HG02610 (cell line): ENCODE data around the gene SUFU.

ENCODE experiments used
- ATAC-seq: cut with Tn5 transposase; IDR thresholded peaks from one replicate; pipeline ENCODE4 v1.9.1; 2021; ENCODE audit warnings: mild to moderate bottlenecking, moderate library complexity; ENCODE audit not compliant: unreplicated experiment

SUFU gene

DNA sequence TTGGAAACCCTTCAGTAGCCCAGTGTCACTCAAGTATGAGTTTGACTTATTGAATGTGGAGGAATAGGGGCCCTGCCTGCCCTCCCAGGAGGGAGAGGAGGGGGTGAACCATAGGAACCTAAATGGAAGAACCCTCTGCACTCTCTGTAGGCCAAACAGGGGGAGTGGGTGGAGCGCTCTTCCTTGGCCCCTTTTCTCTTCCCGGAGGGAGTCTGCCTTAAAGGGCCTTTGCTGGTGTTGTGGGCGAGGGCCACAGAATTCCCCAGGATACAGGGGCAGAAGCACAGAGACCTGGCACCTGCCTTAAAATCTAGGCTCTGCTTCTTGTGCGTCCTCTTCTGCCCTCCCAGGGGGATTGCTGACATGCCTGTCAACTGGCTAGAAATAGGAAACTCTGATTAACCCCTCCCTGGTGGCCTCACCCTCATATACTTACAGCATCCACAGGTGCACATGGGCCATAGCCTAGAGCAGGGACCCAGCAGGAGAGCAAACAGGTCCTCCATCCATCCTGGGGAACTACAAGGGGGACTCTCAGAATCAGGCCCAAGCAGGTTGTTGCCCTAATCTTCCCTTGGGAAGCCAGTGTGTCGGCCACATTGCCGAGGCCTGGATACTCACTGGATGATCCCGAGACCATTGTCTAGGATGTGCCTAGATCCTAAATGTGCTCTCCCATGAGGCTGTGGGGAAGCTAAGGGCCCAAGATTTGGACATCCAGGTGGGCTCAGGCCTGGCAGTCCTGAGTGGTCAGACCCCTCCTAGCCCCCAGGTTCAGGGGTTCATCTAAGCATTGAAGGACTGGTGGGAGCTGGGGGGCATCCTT is 143.9 kb downstream of the SUFU start:
- ATAC-seq, result no peak

DNA sequence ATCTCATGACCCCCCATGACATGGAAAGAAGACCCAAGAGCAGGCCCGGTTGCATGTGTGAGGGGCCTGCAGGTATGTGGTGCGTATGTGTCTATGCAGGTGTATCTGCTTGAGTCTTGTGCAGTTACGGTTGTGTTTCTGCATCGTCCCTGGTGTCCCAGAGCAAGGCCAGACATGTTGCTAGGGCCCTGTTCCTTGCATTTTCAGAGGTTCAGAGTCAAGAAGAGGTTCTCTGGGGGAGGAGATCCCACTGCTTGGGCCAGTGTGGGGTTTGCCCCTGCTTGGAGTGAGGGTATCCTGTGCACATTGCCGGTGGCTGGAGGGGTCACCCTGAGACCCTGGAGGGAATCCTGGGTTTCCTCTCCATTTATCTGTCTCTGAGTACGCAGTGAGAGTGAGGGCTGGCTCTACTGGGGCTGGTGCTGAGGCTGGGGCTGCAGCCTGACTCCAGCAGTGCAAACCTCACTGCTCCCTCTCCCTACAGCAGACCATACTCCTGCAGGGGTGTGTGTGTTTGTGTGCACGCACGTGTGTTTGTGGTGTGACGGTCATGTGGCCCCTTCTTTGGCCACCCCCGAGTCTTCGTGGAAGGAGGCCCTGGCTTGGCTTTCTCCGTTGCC is 144.6 kb downstream of the SUFU start:
- ATAC-seq, result no peak

DNA sequence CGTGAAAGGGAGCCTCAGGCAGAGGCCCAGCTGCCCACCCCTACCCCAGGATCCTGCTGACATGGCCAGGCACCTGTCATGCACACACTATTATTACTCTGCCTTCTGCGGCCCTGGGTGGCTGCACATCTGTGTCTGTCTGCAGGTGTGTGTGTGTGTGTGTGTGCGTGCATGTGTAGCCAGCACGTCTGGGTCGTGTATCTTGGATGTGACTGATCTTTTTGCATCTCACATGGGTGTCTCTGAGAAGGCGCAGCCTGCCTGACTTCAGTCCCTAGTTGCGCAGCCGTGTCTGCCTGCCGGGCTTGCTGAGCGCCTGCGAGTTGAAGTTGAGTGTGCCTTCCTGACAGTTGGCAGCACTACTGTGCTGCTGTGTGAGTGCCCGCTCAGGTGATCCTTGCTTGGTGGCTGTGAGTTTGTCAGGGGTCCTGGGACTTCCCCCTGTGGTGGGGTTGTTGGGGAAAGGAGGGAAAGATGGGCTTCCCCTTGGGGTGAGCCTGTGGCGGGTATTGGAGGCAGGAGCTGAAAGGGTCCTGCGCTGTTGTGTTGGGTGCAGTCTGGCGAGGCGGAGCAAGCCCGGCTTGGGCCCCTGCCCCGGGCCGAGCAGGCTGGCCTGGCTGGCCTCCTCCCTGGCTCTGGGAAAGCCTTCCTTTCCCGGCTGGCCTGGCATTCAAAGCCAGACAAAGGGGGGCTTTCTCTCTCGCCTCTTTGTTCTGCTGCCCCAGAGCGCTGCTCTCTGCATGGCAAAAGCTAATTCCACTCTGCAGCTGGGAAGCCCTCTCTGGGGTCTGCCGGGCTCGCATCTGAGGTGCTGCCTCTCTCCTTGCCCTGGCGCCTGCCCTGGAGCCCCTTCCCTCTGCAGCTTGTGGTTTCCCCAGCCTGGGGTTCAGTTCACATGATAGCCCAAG is 145.4 kb downstream of the SUFU start:
- no peak for ATAC-seq

DNA sequence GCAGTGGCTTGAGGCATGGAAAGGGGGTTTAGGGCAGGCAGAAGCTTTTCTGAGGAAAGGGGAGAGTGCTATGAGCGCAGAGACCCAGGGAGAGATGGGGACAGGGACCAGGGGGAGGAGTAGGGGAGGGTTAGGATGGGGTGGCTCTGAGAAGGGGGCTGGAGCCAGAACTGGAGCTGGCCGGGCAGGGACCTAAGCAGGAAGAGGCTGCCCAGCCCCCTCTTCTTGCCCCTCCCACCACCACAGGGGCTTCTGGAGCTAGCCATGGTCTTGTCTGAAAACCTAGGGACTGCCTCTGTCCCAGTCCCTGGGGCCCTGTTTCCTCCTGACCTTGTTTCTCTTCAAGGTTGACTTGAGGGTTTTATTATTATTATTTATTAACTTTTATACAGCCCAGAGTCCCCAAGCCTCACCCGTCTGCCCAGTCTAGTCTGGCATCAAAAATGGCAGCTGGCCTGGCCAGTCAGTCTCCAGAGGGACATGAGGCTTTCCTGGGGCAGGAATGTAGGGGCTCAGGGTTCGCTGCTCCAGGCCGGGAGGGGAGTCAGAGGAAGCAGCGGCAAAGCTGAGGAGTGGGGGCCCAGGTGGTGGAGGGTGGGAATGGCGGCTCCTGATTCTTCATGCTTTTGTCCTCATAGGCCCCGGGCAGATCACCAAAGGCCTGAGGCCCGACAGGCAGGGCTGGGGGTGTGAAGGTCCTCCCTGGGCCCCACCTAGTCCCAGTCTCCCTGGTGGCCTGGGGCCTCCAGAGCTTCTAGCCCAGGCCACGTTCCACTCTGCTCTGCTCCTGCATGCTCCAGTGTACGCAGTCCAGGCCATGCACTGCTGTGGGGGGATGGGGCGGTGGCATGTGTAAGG is 146.3 kb downstream of the SUFU start:
- no peak for ATAC-seq

DNA sequence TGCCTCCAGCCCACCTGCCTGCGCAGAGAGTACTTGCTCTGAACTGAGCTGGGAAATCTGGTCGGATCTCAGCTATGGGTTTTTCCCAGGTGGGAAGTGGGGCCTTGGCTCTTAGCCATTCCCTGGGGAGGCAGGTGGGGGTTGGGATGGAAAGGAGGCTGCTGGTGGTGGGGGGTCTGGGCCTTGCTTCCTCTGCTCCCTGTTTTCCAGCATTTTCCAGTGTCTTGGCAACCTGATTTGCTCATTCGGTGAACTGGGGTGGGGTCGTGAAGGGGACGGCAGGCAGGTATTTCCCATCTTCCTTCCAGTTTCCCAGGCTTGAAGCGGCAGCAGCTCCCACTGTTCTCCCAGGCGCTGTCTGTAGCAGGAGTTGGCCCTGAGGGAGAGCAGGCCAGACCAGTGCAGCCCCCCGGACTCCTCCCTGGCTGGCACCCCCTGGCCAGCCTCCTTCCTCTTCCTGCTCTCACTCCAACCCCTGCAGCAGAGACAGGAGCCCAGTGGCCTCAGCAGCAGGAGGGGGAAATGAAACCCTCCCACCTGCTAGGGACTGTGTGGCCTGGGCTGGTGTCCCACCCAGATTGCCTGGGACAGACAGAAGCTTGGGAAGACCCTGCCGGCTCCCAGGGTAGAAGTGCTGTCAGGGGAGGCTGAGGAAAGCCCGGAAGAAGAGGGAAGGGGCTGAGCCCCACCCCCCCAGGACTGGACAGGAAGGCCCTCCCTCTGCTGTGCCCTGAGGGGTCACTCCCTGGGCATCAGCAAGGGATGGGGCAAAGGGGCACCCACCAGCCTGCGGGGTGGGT is 147.1 kb downstream of the SUFU start:
- ATAC-seq, result no peak

DNA sequence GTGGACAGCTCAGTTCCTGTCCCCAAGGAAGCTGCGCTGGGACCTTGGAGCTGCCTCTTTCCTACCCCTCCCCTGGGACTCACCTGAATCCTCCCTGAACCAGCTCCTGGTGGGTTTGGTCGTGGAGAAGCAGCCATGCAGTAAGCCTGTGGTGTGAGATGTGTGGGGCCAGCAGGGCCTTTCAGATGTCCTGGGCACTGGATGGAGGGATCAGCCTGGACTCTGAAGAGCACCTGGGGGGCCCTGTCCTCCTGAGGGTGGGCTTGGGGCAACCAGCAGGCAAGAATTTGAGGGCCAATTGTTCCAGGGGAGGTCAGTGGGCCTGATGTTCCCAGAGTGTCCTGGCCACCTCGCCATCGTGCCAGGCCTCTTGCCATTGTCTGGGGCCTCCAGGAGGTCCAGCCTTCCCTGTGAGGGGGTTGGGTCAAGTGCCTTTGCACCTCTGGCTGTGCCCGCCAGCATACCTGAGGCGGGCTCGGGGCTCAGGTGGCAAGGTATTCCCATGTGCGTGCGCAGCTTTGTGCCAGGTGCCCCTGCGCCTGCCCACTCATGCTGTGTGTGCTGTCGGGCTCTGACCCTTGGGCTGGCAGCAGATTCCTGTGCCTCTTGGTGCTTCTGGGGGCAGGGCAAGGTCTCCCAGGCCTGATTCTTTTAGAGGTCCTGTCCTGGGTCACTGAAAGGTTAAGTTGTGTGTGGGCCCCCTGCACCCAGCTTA is 147.8 kb downstream of the SUFU start:
- no peak for ATAC-seq

DNA sequence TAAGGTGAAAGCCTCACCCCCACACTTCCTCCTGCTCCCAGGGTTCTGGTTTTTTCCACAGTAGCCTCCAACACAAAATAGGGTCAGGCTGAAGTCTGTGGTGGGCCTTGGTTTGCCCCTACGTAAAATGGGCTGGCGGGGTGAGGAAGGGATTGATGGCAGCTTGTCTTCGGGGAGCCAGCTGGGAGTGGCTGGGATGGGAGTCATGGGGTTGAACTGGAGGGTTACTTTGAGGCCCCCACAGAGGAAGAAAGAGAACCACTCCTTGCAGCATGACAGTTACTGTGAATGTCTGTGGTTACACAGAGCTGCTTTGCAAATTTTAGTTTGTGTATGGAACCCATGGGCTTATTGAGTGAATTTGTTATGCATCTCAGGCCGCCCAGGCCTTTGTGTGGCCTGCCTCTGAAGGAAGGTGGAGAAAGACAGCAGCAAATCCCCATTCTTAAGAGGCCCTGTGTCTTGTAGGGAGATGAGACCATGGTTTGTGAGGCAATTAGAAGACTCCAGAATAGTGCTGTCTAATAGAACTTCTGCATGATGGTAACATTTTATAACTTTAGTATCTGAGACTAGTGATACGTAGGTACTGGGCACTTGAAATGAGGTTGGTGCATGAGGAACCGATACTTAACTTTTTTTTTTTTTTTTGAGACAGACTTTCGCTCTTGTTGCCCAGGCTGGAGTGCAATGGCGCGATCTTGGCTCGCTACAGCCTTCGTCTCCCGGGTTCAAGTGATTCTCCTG is 148.6 kb downstream of the SUFU start:
- peak; percentile 45 for ATAC-seq

DNA sequence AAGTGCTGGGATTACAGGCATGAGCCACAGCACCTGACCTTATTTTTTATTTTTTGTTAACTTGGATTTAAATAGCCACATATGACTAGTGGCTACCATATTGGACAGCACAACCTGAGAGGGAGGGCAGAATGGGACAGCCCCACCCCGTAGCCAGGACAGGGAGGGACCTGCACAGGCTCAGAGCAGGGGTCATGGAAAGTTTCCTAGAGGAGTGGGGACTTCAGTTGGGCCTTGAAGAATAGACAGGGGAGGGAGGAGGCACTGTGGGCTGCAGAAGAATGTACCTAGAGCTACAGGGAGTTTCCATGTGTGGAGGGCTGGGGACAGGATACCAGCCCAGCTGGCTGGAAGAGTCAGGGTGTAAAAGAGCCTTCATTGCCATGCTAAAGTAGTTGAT is 149.3 kb downstream of the SUFU start:
- ATAC-seq, result no peak

DNA sequence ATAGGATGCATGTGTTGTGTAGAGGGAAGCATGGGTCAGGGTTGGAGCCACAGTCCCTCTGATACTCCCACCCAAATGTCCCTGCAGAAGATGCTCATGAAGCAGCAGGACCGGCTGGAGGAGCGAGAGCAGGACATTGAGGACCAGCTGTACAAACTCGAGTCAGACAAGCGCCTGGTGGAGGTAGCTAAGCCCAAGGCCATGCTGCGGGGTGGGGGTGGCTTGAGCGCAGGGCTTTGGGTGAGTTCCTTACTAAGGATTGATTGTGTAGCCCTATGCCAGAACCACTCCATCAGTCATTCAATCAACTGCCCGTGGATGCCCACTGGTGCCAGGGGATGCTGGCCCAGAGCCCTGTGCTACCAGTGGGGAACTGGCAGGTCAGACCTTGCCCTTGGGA is 150.8 kb downstream of the SUFU start:
- no peak for ATAC-seq

DNA sequence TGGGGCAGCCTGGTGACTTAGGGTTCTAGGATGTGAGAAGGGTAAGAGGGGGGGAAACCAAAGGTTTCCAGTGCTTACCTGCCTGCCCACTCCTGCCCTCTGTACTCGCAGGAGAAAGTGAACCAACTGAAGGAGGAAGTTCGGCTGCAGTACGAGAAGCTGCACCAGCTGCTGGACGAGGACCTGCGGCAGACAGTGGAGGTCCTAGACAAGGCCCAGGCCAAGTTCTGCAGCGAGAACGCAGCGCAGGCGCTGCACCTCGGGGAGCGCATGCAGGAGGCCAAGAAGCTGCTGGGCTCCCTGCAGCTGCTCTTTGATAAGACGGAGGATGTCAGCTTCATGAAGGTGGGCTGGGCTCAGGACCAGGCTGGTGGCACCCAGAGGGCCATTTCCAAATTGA is 151.2 kb downstream of the SUFU start:
- ATAC-seq, result no peak

DNA sequence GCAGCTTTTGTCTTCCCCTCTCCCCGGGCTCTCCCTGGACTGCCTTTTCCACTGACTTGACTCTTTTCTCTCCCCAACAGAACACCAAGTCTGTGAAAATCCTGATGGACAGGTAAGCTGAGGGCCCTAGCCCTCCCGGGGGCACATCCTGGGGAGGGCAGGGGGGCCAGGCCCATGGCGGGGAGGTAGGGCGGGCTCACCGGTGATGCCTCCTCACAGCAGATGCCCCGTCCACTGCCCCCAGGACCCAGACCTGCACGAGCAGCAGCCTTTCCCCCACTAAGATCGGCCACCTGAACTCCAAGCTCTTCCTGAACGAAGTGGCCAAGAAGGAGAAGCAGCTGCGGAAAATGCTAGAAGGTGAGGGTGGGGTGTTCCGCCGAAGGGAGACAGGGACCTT is 152.3 kb downstream of the SUFU start:
- no peak for ATAC-seq

DNA sequence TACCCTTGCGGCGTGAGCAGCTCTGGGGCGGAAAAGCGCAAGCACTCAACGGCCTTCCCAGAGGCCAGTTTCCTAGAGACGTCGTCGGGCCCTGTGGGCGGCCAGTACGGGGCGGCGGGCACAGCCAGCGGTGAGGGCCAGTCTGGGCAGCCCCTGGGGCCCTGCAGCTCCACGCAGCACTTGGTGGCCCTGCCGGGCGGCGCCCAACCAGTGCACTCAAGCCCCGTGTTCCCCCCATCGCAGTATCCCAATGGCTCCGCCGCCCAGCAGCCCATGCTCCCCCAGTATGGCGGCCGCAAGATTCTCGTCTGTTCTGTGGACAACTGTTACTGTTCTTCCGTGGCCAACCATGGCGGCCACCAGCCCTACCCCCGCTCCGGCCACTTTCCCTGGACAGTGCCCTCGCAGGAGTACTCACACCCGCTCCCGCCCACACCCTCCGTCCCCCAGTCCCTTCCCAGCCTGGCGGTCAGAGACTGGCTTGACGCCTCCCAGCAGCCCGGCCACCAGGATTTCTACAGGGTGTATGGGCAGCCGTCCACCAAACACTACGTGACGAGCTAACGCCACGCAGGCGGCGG is 153.1 kb downstream of the SUFU start:
- no peak for ATAC-seq

DNA sequence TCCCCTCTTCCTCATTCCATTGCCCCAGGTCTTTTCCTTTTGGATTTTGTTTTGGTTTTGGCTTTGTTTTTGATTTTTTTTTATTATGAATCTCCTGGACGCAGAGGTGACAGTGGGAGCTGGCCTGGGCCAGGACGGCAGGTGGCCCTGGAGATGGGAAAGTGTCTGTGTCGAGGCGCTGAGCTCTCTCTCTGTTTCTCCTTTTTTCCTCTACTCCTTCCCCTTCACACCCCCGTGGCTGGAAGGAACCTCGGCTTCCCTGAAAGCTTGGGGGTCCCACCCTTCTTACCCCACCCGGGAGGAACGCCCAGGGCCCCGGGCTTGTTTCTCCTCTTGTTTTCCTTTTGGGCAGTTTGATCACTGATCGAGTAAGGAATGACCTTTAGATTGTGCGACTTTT is 153.7 kb downstream of the SUFU start:
- no peak for ATAC-seq

DNA sequence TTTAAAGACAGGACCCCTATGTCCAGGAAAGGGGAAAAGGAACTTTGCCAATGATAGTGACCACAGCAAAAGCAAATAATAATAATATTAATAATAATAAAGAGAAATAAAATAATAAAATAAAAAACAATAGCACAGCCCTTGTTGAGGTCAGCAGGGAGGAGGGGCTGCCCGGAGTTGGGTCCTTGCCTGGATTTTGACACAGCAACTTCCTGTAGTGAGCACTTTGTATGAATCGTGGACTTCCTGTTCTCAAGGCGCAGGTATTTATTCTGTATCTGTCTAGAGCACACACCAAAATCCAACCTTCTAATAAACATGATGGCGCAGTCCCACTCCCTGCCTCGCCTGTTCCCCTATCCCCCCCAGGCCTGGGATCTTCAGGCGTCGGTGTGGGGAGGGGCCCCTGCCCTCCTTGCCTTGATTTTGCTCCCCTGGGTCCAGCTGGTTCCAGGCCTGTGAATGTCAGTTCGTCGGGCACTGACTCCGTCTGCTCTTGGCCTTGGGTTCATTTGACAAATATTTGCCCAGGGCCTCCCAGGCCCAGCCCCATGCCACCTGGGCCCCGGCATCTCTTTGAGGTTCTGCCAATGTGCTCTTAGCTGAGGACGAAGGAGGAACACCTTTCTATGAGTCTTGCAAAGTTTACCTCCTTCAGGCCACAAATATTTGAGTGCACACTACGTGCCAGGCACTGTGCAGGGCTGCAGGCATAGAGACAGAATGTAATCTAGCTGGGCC is 154.4 kb downstream of the SUFU start:
- no peak for ATAC-seq

DNA sequence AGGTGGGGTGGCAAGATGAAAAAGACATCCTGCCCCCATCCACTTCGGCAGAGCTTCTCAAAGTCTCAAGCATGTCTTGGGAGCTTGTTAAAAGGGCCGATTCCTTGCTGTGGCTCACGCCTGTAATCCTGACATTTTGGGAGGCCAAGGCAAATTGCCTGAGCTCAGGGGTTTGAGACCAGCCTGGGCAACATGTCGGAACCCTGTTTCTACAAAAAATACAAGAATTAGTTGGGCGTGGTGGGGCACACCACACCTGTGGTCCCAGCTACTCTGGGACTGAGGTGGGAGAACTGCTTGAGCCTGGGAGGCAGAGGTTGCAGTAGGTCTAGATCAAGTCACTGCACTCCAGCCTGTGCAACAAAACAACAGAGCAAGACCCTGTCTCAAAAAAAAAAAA is 155.0 kb downstream of the SUFU start:
- ATAC-seq, result no peak

DNA sequence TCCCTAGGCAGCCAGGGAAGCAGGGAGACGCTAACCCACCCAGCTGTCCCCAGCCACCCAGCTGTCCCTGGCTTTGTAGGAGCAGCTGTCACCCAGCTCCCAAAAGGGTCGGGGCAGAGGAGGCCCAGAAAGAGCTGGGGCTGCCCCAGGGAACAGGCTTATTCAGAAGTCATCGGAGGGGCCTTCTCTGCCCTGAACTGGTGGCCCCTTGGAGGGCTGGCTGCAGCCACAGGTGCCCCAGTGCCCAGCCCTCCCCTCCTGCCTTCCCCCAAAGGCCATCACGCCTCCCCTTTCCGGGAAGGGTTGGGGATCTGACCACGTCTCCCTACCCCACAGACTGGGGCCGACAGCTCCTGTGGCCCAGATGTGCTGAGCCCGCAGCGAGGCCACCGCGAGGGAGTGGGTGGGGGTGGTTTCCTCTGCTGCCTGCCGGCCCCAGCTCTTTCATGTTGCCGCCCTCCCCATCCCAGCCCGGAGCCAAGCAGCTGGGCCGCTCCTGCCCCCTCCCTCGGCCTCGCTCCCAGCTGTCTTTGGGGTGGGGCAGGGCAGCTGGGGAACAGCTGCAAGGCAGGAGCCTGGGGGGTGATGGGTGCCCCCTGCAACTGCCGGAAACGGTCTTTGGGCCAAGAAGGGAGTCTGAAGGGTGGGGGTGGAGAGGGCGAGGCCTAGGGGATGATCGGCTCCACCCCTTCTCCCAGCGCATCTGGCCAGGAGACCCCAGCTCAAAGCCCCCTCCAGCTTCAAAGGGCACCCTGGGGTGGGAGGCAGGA is 157.3 kb downstream of the SUFU start:
- ATAC-seq, result peak; percentile 83

DNA sequence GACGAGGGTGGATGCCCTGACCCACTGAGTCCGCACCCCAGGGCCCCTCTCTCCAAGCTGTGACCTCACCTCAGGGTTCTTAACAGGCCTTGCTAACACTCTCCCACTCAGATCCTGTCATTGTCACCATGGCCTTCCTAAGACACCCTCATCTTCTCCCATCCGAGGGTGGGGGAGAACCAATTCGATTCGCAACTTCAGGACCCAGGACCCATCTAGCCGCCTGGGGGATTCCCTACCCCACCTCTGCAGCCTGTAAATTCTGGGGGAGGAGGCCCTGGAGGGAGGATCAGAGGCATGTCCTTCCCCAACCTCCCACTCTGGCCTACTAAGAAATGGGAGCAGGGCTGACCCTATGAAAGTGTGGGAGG is 157.9 kb downstream of the SUFU start:
- no peak for ATAC-seq
